Activated CD4-positive, alpha-beta T cell treated with anti-CD3 and anti-CD28 coated beads, Interleukin-2, Interleukin-4, amounts not matched to agents 100 ng/mL and 50 ng/mL, durations not matched to agents 16 hours and 8 hours (primary cell): ENCODE measurements around the gene PDGFD.

Experiments used
- DNase-seq: peaks from one replicate; pipeline ENCODE4 v3.0.0-alpha.2; 2020; ENCODE audit warnings: low spot score

Gene PDGFD

GRCh38 chr11:103887001-103887658 is 276.8 kb downstream of the PDGFD start:
- DNase-seq, result no peak

DNA sequence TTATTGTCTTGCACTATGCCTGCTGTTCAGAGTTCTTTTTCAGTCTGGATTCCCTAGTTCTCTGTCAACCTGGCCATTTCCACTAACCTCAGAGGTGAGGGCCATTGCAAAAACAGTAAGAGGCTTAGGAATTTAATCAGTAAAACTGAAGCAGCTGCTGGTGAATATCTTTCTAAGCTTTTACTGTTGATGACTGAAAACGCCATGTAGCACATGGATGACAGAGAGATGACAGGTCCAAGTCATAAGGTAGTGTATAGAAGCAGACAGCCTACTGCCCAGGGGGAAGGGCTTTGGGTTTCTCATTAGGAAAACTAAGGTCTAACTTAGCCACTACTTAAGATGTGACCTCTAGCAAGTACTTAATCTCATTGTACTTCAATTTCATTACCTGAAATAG is 280.1 kb downstream of the PDGFD start:
- no peak for DNase-seq

GRCh38 chr11:103883291-103883690 is 280.7 kb downstream of the PDGFD start:
- DNase-seq, result no peak

- no peak for DNase-seq
Observed at GRCh38 chr11:103881584-103881983, 282.4 kb downstream of the PDGFD start.

GRCh38 chr11:103880968-103881367 is 283.0 kb downstream of the PDGFD start:
- DNase-seq, result no peak

DNA sequence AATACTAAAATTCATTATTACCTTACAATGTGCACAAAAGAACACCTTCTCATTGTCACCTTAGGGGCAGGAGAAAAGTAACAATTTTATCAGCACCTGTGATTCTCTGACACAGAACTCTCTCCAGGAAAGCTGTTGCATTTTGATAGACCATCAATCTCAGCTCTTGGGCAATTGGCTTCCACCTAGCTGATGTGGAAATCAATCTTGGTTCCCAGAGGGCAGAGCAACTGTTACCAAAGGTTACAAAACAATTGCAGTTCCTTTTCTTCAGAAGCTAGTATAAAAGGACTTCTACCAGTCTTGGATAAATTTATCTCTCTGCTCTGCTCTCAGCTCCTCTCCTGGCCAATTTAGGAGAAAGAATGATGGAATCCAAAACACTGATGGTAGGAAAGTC is 285.3 kb downstream of the PDGFD start:
- no peak for DNase-seq

DNA sequence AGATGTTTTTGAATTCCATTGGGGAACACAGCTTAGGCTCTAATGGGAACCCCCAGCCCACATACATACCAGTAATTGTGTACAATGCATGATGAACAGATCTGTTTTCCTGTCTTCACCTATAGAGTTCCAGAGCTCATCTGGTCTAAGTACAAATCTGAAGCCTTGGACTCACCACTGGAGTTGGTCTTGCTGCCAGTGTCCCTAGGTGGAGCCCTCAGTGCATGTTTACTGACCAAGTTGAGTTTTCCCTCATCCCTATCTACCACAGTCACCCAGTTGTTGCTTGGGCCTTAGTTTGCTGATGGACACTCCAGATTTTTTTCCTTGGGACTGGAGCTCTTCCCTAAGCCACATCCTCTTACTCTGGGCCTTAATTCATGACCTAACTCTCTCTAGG is 286.7 kb downstream of the PDGFD start:
- DNase-seq, result no peak

- DNase-seq, result no peak
Observed at GRCh38 chr11:103875855-103876510, 288.0 kb downstream of the PDGFD start.

DNA sequence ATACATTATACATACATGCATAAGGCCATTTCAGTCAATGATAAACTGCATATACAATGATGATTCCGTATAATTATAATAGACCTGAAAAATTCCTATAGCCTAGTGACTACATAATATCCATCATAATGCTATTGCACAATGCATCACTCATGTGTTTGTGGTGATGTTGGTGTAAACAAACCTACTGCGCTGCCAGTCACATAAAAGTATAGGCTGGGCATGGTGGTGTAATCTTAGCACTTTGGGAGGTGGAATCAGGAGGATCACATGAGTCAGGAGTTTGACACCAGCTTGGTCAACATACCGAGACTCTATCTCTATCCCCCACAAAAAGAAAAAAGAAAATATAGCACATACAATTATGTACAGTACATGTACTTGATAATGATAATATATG is 291.2 kb downstream of the PDGFD start:
- DNase-seq, result no peak

DNA sequence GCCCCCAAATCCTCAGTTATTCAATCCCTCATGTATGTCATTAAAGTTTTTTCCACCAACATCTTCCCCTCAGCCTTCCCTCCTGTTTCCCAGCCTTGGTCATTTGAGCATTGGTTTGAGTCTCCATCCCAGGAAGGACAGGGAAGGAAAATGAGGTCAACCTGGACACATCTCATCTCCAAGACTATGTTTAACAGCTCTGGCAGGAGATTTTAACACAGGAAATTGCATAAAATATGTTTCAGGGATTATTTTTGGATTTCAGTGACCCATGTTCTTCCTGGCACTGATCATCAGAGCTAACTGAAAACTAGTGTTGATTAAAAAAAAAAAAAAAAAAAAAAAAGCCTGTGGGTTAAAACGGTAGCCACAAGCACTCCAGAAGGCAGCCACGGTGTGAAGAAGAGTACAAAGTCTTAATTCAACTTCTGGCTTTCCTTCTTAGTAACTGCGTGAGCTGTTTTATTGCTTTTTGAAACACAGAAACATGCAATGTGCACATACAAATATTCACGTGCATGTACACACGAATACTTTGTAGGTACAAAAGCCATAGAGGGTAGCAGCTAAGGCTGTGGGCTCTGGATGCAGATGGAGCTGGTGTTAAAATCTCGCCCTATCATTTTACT is 291.9 kb downstream of the PDGFD start:
- no peak for DNase-seq

DNA sequence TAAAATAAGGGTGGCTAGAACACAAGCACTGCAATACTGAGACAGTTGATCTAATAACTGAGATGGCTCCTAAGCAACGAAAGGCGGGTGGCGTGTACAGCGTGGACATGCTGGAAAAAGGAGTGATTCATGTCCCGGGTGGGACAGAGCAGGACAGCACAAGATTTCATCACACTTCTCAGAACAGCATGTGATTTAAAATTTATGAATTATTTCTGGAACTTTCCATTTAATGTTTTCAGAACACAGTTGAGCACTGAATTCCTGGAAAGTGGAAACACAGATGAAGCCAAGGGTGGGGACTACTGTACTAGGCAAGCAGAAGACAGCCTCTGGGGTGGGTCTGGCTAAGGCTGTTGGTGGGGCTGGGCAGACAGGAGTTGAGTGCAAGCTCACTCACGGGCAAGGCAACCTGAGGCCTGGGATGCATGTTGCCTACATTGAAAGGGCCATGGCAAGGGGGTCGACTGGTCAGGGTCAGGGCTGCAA is 293.1 kb downstream of the PDGFD start:
- DNase-seq, result no peak

DNA sequence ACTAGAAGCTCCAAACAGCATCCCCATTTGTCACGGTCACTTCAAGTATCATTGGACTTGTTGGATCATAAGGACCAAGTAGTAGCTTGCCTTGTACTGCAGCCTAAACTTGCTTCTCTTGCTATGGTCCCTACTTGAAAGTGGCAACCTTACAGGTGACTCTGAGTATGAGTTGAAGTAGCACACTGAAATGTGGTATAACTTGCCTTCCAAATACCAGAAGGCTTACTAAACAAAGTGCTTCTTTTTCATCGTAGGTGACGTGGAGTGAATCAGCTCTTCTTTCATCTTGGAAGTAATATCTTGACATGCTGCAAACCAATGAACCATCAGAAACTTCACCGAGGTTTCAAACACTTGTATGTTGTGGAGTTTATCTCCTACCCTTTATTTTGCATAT is 296.5 kb downstream of the PDGFD start:
- DNase-seq, result no peak

- no peak for DNase-seq
Observed at GRCh38 chr11:103863497-103863896, 300.4 kb downstream of the PDGFD start.

DNA sequence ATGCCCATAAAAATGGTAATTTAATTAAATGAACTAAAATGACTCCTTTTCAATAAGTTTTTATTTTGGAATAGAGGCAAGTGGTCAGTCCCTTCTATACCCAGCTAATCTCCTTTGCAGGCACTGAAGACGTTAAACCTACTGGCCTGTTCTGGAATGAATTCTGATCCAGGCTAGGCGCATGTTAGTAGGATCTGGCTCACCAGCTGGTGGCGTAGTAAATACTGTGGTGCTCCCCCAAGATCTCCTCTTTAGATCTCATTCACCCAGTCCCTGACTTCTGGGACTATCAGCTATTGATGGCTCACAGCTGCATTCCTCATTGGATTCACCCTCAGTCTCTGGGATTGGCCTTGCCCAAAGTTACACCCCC is 301.2 kb downstream of the PDGFD start:
- no peak for DNase-seq

- DNase-seq, result no peak
Observed at GRCh38 chr11:103862094-103862801, 301.7 kb downstream of the PDGFD start.
